GM18526 (cell line): Measurements from ENCODE around the gene FDX1.

Source experiments
- POLR2A ChIP-seq: IDR thresholded peaks from 3 replicates; pipeline ENCODE4 v1.6.1; 2011; ENCODE audit not compliant: insufficient read length; ENCODE audit errors: extremely low read depth

FDX1 gene

DNA sequence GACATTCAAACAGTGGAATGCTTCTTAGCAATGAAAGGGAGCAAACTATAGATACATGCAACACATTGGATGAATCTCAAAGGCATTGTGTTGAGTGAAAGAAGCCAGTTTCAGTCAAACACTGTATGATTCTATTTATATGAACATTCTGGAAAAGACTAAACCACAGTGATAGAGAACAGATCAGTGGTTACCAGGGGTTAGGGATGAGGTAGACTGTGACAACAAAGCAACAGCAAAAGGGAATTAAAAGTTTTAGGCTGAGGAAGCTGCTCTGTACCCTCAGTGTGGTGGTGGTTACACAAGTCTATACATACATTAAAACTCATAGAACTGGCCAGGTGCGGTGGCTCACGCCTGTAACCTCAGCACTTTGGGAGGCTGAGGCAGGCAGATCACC lies 23.0 kb downstream of the FDX1 start:
- no peak for TF ChIP-seq POLR2A

- TF ChIP-seq POLR2A = no peak
These were observed 24.1 kb downstream of the FDX1 start for GRCh38 chr11:110453684-110454354.

DNA sequence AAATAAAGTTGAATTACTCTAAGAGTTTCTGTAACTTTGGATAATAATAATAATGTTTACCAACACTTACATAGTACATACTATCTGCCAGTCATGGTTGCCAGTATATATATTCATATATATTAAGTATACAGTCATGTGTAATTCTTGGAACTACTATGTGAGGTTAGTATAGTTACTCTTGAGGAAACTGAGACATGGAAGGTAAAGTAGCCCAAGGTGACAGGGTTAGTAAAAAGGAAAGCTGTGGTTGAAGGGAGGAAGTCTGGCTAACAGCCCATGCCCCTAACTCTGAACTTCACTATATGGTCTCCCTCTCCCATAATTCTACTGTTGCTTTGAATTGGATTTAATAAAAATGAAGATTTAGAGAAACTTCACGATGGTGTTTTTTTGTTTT lies 24.9 kb downstream of the FDX1 start:
- no peak for TF ChIP-seq POLR2A

DNA sequence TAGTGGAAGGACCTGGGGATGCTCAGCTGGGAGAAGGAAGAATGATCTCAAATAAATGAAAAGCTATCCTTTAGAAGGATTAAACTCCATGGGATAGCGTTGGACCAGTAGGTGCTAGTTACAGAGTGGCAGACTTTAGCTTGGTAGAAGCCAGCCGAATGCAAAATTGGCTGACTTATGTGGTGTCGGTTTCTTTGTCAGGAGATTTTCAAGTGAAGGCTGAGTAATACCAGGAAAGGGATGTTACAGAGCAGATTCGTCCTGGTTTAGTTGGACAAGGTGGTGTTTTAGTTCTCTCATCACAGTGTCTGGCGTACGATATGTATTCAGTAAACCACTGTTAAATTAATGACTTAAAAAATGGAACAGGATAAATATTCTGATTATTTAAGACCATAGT lies 26.0 kb downstream of the FDX1 start:
- no peak for TF ChIP-seq POLR2A

DNA sequence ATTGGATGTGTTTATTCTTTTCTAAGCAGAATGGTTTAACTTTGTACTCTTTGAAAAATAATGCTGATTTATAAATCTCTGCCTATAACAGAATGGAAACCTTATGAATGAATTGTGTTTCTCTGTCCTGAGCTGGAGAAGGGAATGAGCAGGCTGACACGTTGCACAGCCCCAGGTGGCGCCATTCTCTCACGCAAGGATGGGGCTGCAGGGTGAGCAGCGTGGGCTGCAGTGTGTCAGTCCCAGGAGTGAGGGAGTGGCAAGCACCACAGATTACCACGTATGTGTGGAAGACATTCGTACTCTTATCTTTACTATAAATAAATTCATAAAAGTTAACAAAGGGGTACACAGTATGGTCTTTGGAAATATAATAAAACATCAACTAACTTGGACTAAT lies 33.4 kb downstream of the FDX1 start:
- TF ChIP-seq POLR2A = no peak

- TF ChIP-seq POLR2A = no peak
These were observed 35.5 kb downstream of the FDX1 start for GRCh38 chr11:110465231-110465630.

- TF ChIP-seq POLR2A = no peak
These were observed 37.8 kb downstream of the FDX1 start for GRCh38 chr11:110467556-110467955.

GRCh38 chr11:110468121-110468520 lies 38.4 kb downstream of the FDX1 start:
- no peak for TF ChIP-seq POLR2A

GRCh38 chr11:110469127-110469526 lies 39.4 kb downstream of the FDX1 start:
- no peak for TF ChIP-seq POLR2A

DNA sequence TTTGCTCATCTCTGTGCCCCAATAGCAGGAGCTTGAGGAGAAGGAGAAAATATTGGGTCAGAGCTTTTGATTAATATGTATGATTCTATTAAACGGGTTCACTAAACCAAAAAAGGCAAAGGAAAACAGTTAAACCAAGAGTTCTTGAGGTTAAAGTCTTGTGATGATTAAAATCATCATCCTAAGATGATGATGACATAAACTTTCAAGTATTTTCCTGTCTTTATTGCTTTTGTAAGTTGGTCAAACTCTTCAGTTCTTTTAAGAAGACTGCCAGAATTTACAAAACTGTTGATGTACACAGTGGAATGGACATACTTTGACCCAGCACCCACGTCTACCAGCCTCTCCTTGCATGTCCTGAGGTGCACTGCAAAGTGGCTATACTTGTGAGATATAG lies 41.0 kb downstream of the FDX1 start:
- no peak for TF ChIP-seq POLR2A

DNA sequence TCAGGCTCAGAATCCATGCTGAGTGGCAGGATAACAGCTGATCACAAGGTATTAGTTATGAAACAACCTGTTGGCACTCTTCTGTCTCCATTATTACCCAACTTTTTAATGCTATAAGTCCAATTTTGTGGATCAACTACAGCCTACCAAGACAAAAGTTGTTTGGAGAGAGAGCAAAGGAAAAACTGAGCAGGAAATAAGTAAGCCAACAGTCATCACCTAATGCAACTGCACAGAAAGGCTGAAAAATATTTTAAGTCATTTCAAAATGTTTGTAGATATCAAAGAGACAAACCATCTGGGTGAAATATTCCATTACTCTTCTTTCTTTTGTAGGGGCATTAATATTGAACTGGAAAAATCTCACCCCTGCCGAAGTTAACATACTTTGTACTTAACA lies 41.6 kb downstream of the FDX1 start:
- TF ChIP-seq POLR2A = no peak

GRCh38 chr11:110472858-110473257 lies 43.1 kb downstream of the FDX1 start:
- TF ChIP-seq POLR2A = no peak

GRCh38 chr11:110473706-110474105 lies 44.0 kb downstream of the FDX1 start:
- no peak for TF ChIP-seq POLR2A

- TF ChIP-seq POLR2A = no peak
These were observed 44.8 kb downstream of the FDX1 start for GRCh38 chr11:110474578-110474977.

DNA sequence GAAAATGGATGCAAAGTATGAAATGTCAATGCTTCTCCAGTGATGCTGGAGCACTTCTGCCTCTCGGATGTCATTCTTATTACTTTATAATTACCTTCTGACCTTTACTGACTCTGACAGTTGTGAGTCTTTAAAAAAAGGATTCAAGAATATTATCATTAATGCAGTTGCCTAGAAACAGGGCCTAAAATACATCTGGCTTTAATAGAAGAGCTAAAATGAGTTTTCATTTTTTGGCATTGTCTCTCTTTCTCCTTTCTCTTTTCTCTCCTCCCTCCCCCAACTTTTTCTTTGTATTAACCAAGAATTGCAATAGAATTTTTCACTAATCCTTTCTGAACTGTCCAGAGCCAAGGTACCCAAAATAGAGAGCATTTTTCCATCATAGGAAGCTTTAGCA lies 45.9 kb downstream of the FDX1 start:
- no peak for TF ChIP-seq POLR2A

GRCh38 chr11:110478410-110478809 lies 48.7 kb downstream of the FDX1 start:
- no peak for TF ChIP-seq POLR2A
